Stimulated activated naive CD8-positive, alpha-beta T cell treated with anti-CD3 and anti-CD28 coated beads, Interleukin-15, Interleukin-2, amounts not matched to agents 100 U/mL and 50 U/mL, for 24 hours (primary cell): ENCODE data around the gene CBFB.

Experiments
- ATAC-seq: fragments of 150-1000 bp; cut with Tn5 transposase; one replicate; pipeline ENCODE4 v1.10.0; 2021
- DNase-seq: peaks from one replicate; pipeline ENCODE4 v3.0.0; 2021

The CBFB gene

GRCh38 chr16:67137605-67138004, 108.7 kb downstream of the CBFB start:
- DNase-seq (no peak), ATAC-seq (no peak)

DNA sequence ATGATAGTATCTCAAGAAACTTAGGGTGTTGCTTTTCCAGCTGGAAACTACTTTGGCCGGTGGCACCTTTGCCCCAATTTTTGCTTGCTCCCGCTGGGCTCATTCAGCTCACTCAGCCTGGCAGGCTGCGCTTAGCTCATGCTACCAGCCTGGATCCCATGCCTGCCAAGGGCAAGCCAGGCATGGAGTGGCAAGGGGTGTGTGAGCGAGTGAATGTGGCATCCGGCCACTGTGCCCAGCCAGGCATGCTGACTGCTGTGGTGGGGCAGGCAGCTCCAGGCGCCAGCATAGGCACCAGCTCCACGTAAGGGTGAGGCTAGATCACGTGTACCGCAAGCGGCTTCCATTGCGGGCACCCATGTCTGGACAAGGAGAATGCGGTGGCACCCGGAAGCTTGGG, 112.4 kb downstream of the CBFB start:
- ATAC-seq, result no peak

DNA sequence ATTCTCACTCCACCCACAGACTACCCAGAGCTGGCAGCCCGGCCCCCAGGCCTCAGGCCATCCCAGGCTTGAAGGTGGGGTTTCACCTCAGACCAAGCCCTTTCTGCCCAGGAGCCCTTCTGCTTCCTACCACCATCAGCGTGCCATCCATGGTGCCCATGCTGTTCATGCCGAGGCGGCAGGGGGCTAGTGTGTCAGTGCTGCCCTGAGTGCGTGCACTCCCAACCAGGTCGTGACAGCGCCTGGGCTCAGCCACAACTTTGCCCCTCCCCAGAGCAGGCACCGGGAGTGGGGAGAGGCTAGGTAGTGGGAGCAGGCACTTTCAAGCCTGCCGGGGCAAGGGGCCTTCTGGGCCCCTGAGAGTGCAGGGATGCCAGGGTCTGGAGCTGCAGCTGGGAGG, 113.4 kb downstream of the CBFB start:
- ATAC-seq (no peak), DNase-seq (no peak)

More for the DNA sequence above, 112.4 kb downstream of the CBFB start:
- no peak for DNase-seq

DNA sequence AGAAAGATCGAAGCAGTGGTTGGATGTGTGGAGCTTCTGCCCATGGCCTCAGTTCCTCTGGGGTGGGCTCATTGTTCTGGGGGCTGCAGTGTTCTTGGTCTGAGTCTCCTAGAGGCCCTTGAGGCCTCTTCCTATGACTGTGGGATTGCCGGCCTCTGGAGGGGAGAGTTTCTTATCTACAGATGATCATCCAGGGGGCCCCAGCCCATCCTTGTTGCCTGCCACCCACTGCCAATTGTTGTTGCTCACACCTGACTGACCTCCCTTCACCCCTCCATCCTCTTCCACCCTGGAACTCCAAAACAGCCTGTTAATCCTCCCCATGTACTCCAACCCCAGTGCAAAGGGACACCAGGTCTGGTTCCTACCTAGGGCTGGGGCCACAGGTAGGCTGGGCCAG, 116.0 kb downstream of the CBFB start:
- ATAC-seq, result no peak

GRCh38 chr16:67145746-67146145, 116.8 kb downstream of the CBFB start:
- no peak for ATAC-seq
- no peak for DNase-seq

More for the DNA sequence above, 116.0 kb downstream of the CBFB start:
- DNase-seq, result no peak

GRCh38 chr16:67146523-67147357, 117.8 kb downstream of the CBFB start:
- no peak for ATAC-seq
- DNase-seq, result no peak

GRCh38 chr16:67147437-67148140, 118.6 kb downstream of the CBFB start:
- no peak for ATAC-seq

DNA sequence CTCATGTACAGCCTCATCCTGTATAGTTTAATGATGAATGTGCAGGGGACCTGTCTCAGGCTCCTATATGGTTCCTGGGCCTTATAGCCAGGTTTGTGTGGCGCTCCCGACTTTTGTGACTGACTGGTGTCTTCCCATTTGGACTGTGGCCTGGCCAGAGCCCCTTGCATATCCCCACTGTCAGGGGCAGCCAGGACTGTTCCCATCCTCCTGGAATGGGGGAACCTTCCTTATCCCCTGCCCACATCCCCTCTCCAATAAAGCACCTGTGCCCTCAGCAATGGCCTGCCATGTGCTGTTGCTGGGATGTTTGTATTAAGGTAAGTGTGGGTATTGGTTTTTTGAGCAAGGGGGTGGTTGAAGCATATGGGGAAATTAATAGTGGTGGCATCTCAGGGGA, 119.3 kb downstream of the CBFB start:
- no peak for ATAC-seq
- DNase-seq, result no peak

More at GRCh38 chr16:67147437-67148140, 118.6 kb downstream of the CBFB start:
- no peak for DNase-seq

- no peak for DNase-seq
- ATAC-seq, result no peak
Observed at GRCh38 chr16:67148656-67149275, 119.8 kb downstream of the CBFB start.

GRCh38 chr16:67149276-67150046, 120.5 kb downstream of the CBFB start:
- DNase-seq, result no peak
- no peak for ATAC-seq

DNA sequence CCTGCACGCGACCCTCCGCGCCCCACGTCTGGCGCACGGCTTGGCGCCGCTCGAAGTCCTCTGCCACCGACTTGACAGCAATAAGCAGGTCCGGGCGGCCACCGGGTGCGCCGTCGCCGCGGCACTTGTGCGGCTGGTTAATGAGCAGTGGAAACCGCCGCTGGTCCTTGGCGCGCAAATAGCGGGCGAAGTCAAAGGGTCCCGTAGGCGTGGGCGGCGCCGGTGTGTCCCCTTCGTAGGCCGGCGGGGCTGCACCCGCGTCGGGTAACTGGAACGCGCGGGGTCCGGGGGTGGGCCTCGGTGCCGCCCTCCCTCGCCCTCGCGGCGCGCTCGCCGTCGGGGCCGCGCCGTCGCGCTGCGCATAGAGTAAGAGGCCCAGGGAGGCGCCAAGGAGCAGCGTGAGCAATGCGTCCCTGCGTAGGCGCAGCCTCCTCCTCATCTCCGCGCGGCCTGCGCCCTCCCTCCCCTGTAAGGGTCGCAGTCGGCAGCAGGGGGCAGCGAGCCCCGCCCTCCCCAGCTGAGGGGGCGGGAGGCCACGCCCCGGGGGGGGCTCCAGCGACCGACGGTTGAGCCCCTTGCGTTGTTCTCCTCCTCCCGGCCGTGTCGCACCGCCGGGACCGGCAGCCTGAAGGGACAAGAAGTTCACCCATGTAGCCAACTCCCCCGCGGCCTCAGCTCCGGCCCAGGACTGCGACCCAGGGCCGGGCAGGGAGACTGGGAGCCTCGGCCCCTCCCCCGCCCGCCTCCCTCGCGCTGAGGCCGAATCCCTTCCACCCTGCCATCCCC, 121.3 kb downstream of the CBFB start:
- ATAC-seq (peak; percentile 61), DNase-seq (peak; percentile 60)
